Thoracic aorta (tissue), 2 donors: ENCODE measurements around the gene PRRC2C. TPM values are rescaled to one million over a fixed set of nuclear protein-coding genes. Genes with fewer than 3 reads are reported as not detected.

Experiments
- ATAC-seq: fragments of 150-250 bp; one replicate; pipeline ENCODE4 v1.8.0; 2017; ENCODE audit warnings: low read depth; ENCODE audit not compliant: insufficient number of reproducible peaks, low FRiP score
- DNase-seq: peaks from one replicate; pipeline ENCODE4 v3.0.0-alpha.2; 2020; ENCODE audit warnings: low spot score
- H3K27ac ChIP-seq, 2 donors: fragments of 200-600 bp; sonication (generic); 1 replicate in 1 of 2; 2 replicates in 1 of 2; pipeline ENCODE4 v1.5.1; 2016; ENCODE audit warnings: mild to moderate bottlenecking in 2 of 2, moderate library complexity in 2 of 2
- H3K27me3 ChIP-seq: fragments of 200-600 bp; sonication (generic); replicated peaks from 2 replicates; pipeline ENCODE4 v1.6.0; 2016; ENCODE audit warnings: mild to moderate bottlenecking; ENCODE audit not compliant: insufficient read depth
- H3K36me3 ChIP-seq: fragments of 200-600 bp; sonication (generic); one replicate; pipeline ENCODE4 v1.5.1; 2016
- H3K4me1 ChIP-seq, 2 donors: fragments of 200-600 bp; sonication (generic); 1 replicate in 1 of 2; 2 replicates in 1 of 2; pipeline versions ENCODE4 v1.5.1 to v1.6.0; 2016; ENCODE audit warnings: low read depth in 2 of 2, mild to moderate bottlenecking in 1 of 2; ENCODE audit not compliant: control insufficient read depth in 1 of 2
- H3K4me3 ChIP-seq: fragments of 200-600 bp; sonication (generic); 2 replicates; pipeline ENCODE4 v1.5.1; 2016; ENCODE audit warnings: mild to moderate bottlenecking
- H3K9me3 ChIP-seq: fragments of 200-600 bp; sonication (generic); 2 replicates; pipeline ENCODE4 v1.5.1; 2016
- total RNA-seq, 2 donors: library from RNA; depleted of rRNA; stranded (reverse); fragments of >200 nt; gene quantifications; one replicate each; pipeline versions ENCODE4 v1.1.0 to v1.2.3, GENCODE V29; 2016
- TF ChIP-seq, protein P1 (sequence below): fragments of 200-600 bp; sonication (generic); IDR thresholded peaks from one replicate; pipeline ENCODE4 v1.5.1; 2019; ENCODE audit warnings: antibody characterized with exemption

PRRC2C gene
- total RNA-seq, 2 donors from 2014 or later = 73.9 to 127 TPM

DNA sequence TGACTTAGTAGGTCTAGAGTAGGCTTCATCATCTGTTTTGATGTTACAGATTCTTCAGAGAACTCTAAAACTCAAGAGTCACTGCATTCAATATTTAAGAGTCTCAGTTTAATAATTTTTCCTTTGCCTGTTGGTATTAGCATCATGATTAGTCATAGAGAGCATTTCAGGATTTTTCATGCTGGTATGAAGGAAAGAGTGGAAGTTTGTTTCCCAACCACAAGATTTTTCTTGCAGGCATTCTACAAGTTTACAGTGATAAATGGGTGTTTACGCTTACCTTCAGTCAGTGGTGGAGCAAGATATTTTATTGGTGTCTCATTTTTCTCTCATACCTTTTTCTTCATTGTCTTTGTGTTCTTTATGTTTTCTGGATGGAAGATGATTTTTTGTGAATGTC, 78.3 kb downstream of the PRRC2C start:
- TF ChIP-seq, protein P1, sequence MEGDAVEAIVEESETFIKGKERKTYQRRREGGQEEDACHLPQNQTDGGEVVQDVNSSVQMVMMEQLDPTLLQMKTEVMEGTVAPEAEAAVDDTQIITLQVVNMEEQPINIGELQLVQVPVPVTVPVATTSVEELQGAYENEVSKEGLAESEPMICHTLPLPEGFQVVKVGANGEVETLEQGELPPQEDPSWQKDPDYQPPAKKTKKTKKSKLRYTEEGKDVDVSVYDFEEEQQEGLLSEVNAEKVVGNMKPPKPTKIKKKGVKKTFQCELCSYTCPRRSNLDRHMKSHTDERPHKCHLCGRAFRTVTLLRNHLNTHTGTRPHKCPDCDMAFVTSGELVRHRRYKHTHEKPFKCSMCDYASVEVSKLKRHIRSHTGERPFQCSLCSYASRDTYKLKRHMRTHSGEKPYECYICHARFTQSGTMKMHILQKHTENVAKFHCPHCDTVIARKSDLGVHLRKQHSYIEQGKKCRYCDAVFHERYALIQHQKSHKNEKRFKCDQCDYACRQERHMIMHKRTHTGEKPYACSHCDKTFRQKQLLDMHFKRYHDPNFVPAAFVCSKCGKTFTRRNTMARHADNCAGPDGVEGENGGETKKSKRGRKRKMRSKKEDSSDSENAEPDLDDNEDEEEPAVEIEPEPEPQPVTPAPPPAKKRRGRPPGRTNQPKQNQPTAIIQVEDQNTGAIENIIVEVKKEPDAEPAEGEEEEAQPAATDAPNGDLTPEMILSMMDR = no peak

DNA sequence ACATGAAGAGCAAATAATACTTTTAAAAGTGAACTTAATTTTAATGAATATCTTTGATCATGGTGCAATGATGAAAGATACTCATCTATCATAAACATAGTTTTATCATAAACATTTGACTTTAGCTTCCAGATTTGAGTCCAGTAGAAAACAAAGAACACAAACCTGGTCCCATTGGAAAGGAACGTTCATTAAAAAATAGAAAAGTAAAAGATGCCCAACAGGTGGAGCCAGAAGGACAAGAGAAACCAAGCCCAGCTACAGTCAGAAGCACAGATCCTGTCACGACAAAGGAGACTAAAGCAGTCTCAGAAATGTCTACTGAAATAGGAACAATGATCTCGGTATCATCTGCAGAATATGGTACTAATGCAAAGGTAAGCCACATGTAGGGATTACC, 81.1 kb downstream of the PRRC2C start:
- TF ChIP-seq, protein P1 = no peak
- H3K4me1 ChIP-seq = no peaks in the 10 kb centered on the region
- no peaks in the 10 kb centered on the region for H3K27me3 ChIP-seq
- no peak overlapping the region for H3K27ac ChIP-seq
- no peak for ATAC-seq
- H3K36me3 ChIP-seq = peaks cover 29% of the 10 kb centered on the region
- no peaks in the 10 kb centered on the region for H3K9me3 ChIP-seq
- no peak for DNase-seq
- no peak overlapping the region for H3K4me3 ChIP-seq

More for the DNA sequence above, 78.3 kb downstream of the PRRC2C start:
- no peak overlapping the region for H3K4me3 ChIP-seq
- ATAC-seq = no peak
- DNase-seq = no peak
- peaks cover 41% of the 10 kb centered on the region for H3K36me3 ChIP-seq
- no peaks in the 10 kb centered on the region for H3K9me3 ChIP-seq
- no peaks in the 10 kb centered on the region for H3K4me1 ChIP-seq
- no peak overlapping the region for H3K27ac ChIP-seq
- no peaks in the 10 kb centered on the region for H3K27me3 ChIP-seq

DNA sequence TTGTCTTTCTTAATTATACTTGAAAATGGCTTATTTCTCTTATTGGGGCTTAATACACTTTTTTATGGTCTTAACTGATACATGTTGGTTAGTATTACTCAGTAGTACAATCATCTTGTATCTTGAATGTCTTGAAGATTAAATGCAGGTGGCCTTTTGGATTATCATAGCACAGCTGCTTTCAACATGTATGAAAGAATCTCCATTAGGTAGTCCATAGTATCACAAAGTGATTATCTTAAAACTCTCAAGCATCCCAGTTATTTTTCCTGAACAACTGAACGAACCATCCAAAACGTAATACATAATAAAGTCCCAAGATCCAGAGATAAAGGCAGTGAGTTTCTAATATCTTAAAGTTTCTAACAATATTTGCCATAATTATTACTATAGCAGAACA, 85.0 kb downstream of the PRRC2C start:
- Histone ChIP-seq H3K27me3 (no peaks in the 10 kb centered on the region), H3K27ac (no peak overlapping the region), H3K4me3 (no peak overlapping the region), H3K9me3 (no peaks in the 10 kb centered on the region), H3K36me3 (peaks cover 36% of the 10 kb centered on the region), H3K4me1 (peaks cover 0 to 2% of the 10 kb centered on the region in 2 donors)
- DNase-seq = no peak
- TF ChIP-seq, protein P1 = no peak
- no peak for ATAC-seq

DNA sequence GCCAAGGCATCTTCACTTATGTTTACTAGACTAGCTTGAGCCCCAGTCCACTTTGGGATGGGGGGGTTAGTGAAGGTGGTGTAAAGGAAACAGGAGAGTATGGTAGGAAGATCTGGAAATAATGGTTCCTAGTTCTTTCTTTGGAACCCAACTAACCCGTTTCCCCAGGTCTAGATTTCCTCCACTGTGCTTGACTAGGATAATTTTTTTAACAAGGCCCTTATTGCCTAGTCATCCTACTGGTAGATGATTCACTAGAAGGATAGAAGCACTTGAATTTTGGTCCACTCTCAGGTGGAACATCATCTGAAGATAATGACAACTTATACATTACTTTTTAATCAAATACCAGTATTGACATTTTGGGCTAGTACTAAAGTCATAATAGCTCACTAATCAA, 90.8 kb downstream of the PRRC2C start:
- H3K27me3 ChIP-seq = no peaks in the 10 kb centered on the region
- ATAC-seq (no peak), DNase-seq (no peak)
- H3K9me3 ChIP-seq = no peaks in the 10 kb centered on the region
- TF ChIP-seq, protein P1 = no peak
- H3K36me3 ChIP-seq = peaks cover 49% of the 10 kb centered on the region
- H3K4me3 ChIP-seq = no peak overlapping the region
- no peak overlapping the region for H3K27ac ChIP-seq
- H3K4me1 ChIP-seq = peaks cover 4 to 10% of the 10 kb centered on the region in 2 donors

DNA sequence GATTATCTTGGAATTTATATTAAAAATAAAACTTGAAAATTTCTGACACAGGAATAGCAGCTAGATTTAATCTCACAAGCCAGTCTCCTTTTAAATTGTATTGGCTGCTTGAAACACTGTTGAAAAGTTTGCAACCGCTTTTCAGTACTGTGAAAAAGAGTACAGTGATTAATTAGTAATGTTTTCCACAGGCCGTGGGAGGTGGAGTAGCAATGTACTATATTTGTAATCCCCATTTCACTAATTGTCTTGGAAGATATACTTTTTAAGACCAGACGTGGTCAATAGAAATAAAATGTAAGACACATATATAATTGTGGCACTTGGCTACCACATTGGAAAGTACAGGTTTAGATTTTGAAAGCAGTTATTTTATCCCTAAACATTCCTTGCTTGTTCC, 95.9 kb downstream of the PRRC2C start:
- DNase-seq (no peak), ATAC-seq (no peak)
- Histone ChIP-seq H3K4me3 (no peak overlapping the region), H3K4me1 (no peaks in the 10 kb centered on the region), H3K9me3 (no peaks in the 10 kb centered on the region), H3K27me3 (no peaks in the 10 kb centered on the region), H3K27ac (no peak overlapping the region), H3K36me3 (peaks cover 44% of the 10 kb centered on the region)
- TF ChIP-seq, protein P1 = no peak
